Stomach (tissue), 9 donors: ENCODE data around the gene TAGLN2. TPM values are rescaled to one million over a fixed set of nuclear protein-coding genes. Genes with fewer than 3 reads are reported as not detected.

Experiments
- DNase-seq, 2 donors: peaks; one replicate each; pipeline versions ENCODE4 v3.0.0 to v3.0.0-alpha.2; 2013 to 2019
- H3K27ac ChIP-seq, 5 donors: fragments of 200-600 bp in 4 of 5; sonication (generic) in 4 of 5; one replicate each; pipeline ENCODE4 v1.5.1; 2013 to 2019; ENCODE audit warnings: mild to moderate bottlenecking in 1 of 5, moderate library complexity in 1 of 5
- H3K27me3 ChIP-seq, 3 donors: fragments of 200-600 bp; sonication (generic); one replicate each; pipeline ENCODE4 v1.5.1; 2017 to 2019; ENCODE audit warnings: mixed run types in 1 of 3
- H3K36me3 ChIP-seq, 4 donors: fragments of 200-600 bp; sonication (generic); 1 replicate in 3 of 4; 2 replicates in 1 of 4; pipeline ENCODE4 v1.5.1; 2016 to 2019
- H3K4me1 ChIP-seq, 4 donors: fragments of 200-600 bp; sonication (generic); one replicate each; pipeline ENCODE4 v1.5.1; 2016 to 2019
- H3K4me3 ChIP-seq, 4 donors: fragments of 200-600 bp; sonication (generic) in 3 of 4; one replicate each; pipeline ENCODE4 v1.5.1; 2016 to 2019; ENCODE audit warnings: mild to moderate bottlenecking in 1 of 4
- H3K9me3 ChIP-seq, 4 donors: fragments of 200-600 bp; sonication (generic); one replicate each; pipeline ENCODE4 v1.5.1; 2016 to 2019
- EP300 ChIP-seq: sonication (generic); formaldehyde crosslinking; IDR thresholded peaks from one replicate; pipeline ENCODE4 v1.6.1; 2017; ENCODE audit warnings: antibody characterized with exemption
- POLR2A ChIP-seq, 4 donors: fragments of 450-650 bp; IDR thresholded peaks; one replicate each; pipeline ENCODE4 v1.6.1; 2016; ENCODE audit warnings: antibody characterized with exemption in 4 of 4, control low read depth in 2 of 4, mild to moderate bottlenecking in 1 of 4, moderate library complexity in 1 of 4
- POLR2AphosphoS5 ChIP-seq, 3 donors: sonication (generic); formaldehyde crosslinking; IDR thresholded peaks; one replicate each; pipeline ENCODE4 v1.6.1; 2016; ENCODE audit warnings: antibody characterized with exemption in 3 of 3
- WGBS, 5 donors: extraction: QIAGEN DNeasy Blood & Tissue Kit in 3 of 5; methylation state at CpG; one replicate each; pipeline versions ENCODE4 v1.1.5 to v1.1.7; 2013 to 2018; 5-methylcytosine and 5-hydroxymethylcytosine counted together
- intact Hi-C: fragments of 100-400 bp; cut with DNase I; formaldehyde crosslinking; loops from one replicate; pipeline ENCODE4 v1.15.1; 2023; ENCODE audit warnings: low total_unique reads
- polyA plus RNA-seq, 3 donors: library from polyadenylated mRNA; stranded (reverse); fragments of 200-250 nt; gene quantifications; one replicate each; pipeline ENCODE4 v1.2.3, GENCODE V29; 2013
- total RNA-seq, 5 donors: library from RNA; depleted of rRNA; stranded (reverse); fragments of >200 nt; gene quantifications; one replicate each; pipeline versions ENCODE4 v1.1.0 to v1.2.3, GENCODE V29; 2014 to 2016
- TF ChIP-seq, protein P1 (sequence below), 7 experiments: fragments of 450-650 bp in 4 of 7; fragments of 200-600 bp in 3 of 7; sonication (generic) in 3 of 7; IDR thresholded peaks; one replicate each; pipeline ENCODE4 v1.5.1; 2016 to 2019; ENCODE audit warnings: antibody characterized with exemption in 7 of 7, control low read depth in 2 of 7, mild to moderate bottlenecking in 1 of 7
- donor health status: healthy with polysubstance abuse.
- donor health status: Bipolar disorder and iron deficiency.
- donor health status: healthy.

The TAGLN2 gene
- total and polyA plus RNA-seq, 8 donors = 49.0 to 1,290 (median 292) TPM

- intact Hi-C loops = loop anchor here (5.0 kb wide), 1 partner anchor 76 kb away; no protein-coding TSS in a partner anchor
- Histone ChIP-seq H3K27ac (no peak overlapping the region), H3K4me3 (no peak overlapping the region), H3K36me3 (peaks cover 0 to 10% (median 0%) of the 10 kb centered on the region in 4 donors), H3K9me3 (no peaks in the 10 kb centered on the region), H3K27me3 (no peaks in the 10 kb centered on the region), H3K4me1 (peaks cover 2 to 14% (median 7%) of the 10 kb centered on the region in 4 donors)
- no peak for DNase-seq
- 86 to 94% (median 89%) methylated on average over 7 to 13 of the region's 13 CpGs for whole genome bisulfite sequencing, 5 donors
- TF ChIP-seq, protein P1, sequence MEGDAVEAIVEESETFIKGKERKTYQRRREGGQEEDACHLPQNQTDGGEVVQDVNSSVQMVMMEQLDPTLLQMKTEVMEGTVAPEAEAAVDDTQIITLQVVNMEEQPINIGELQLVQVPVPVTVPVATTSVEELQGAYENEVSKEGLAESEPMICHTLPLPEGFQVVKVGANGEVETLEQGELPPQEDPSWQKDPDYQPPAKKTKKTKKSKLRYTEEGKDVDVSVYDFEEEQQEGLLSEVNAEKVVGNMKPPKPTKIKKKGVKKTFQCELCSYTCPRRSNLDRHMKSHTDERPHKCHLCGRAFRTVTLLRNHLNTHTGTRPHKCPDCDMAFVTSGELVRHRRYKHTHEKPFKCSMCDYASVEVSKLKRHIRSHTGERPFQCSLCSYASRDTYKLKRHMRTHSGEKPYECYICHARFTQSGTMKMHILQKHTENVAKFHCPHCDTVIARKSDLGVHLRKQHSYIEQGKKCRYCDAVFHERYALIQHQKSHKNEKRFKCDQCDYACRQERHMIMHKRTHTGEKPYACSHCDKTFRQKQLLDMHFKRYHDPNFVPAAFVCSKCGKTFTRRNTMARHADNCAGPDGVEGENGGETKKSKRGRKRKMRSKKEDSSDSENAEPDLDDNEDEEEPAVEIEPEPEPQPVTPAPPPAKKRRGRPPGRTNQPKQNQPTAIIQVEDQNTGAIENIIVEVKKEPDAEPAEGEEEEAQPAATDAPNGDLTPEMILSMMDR (IDR thresholded peaks at IDR 0.05) = no peak
- no peak for TF ChIP-seq POLR2AphosphoS5 (IDR thresholded peaks at IDR 0.05)
- no peak for TF ChIP-seq POLR2A (IDR thresholded peaks at IDR 0.05)
- TF ChIP-seq EP300 = no peak
Observed at GRCh38 chr1:159931101-159931794, 5.9 kb upstream of the TAGLN2 start.

GRCh38 chr1:159930634-159931033 is 5.3 kb upstream of the TAGLN2 start:
- H3K4me1 ChIP-seq = peaks cover 8 to 15% (median 10%) of the 10 kb centered on the region in 4 donors
- no peaks in the 10 kb centered on the region for H3K9me3 ChIP-seq
- intact Hi-C loops = loop anchor here (5.0 kb wide), 1 partner anchor 77 kb away; no protein-coding TSS in a partner anchor
- WGBS, 5 donors = 93 to 98% (median 95%) methylated on average over 8 of the region's 8 CpGs
- no peak overlapping the region for H3K4me3 ChIP-seq
- H3K36me3 ChIP-seq = peaks cover 0 to 10% (median 0%) of the 10 kb centered on the region in 4 donors
- H3K27ac ChIP-seq = no peak overlapping the region
- H3K27me3 ChIP-seq = no peaks in the 10 kb centered on the region
- TF ChIP-seq EP300 (no peak), POLR2AphosphoS5 (IDR thresholded peaks at IDR 0.05) (no peak), POLR2A (IDR thresholded peaks at IDR 0.05) (no peak)
- TF ChIP-seq, protein P1 (IDR thresholded peaks at IDR 0.05) = no peak
- no peak for DNase-seq

- Histone ChIP-seq H3K27me3 (no peaks in the 10 kb centered on the region), H3K36me3 (peaks cover 0 to 10% (median 0%) of the 10 kb centered on the region in 4 donors), H3K4me3 (no peak overlapping the region), H3K9me3 (no peaks in the 10 kb centered on the region), H3K4me1 (peaks cover 9 to 16% (median 11%) of the 10 kb centered on the region in 4 donors), H3K27ac (no peak overlapping the region)
- no peak for DNase-seq
- WGBS, 5 donors = 89 to 95% (median 93%) methylated on average over 3 to 11 of the region's 11 CpGs
- no peak for TF ChIP-seq POLR2AphosphoS5 (IDR thresholded peaks at IDR 0.05)
- TF ChIP-seq, protein P1 (IDR thresholded peaks at IDR 0.05) = no peak
- TF ChIP-seq POLR2A (IDR thresholded peaks at IDR 0.05) = no peak
- no peak for TF ChIP-seq EP300
- intact Hi-C loops = loop anchor here (5.0 kb wide), 1 partner anchor 77 kb away; no protein-coding TSS in a partner anchor
Observed at GRCh38 chr1:159930216-159930615, 4.9 kb upstream of the TAGLN2 start.

- Histone ChIP-seq H3K4me3 (no peak overlapping the region), H3K36me3 (peaks cover 0 to 10% (median 0%) of the 10 kb centered on the region in 4 donors), H3K9me3 (no peaks in the 10 kb centered on the region), H3K4me1 (peaks cover 9 to 16% (median 14%) of the 10 kb centered on the region in 4 donors), H3K27ac (peak overlapping the region in 1 of 5 donors; percentile 13), H3K27me3 (no peaks in the 10 kb centered on the region)
- intact Hi-C loops = loop anchor here (5.0 kb wide), 1 partner anchor 78 kb away; no protein-coding TSS in a partner anchor
- WGBS, 5 donors = 74 to 84% (median 75%) methylated on average over 43 to 48 of the region's 48 CpGs
- peak; percentile 55 to 65 for DNase-seq
- TF ChIP-seq POLR2A (IDR thresholded peaks at IDR 0.05) (no peak), EP300 (no peak), POLR2AphosphoS5 (IDR thresholded peaks at IDR 0.05) (no peak)
- TF ChIP-seq, protein P1 (IDR thresholded peaks at IDR 0.05) = no peak
Observed at GRCh38 chr1:159929155-159930051, 4.1 kb upstream of the TAGLN2 start.
